ENCODE results near the gene NPHP4.

The NPHP4 gene

DNA sequence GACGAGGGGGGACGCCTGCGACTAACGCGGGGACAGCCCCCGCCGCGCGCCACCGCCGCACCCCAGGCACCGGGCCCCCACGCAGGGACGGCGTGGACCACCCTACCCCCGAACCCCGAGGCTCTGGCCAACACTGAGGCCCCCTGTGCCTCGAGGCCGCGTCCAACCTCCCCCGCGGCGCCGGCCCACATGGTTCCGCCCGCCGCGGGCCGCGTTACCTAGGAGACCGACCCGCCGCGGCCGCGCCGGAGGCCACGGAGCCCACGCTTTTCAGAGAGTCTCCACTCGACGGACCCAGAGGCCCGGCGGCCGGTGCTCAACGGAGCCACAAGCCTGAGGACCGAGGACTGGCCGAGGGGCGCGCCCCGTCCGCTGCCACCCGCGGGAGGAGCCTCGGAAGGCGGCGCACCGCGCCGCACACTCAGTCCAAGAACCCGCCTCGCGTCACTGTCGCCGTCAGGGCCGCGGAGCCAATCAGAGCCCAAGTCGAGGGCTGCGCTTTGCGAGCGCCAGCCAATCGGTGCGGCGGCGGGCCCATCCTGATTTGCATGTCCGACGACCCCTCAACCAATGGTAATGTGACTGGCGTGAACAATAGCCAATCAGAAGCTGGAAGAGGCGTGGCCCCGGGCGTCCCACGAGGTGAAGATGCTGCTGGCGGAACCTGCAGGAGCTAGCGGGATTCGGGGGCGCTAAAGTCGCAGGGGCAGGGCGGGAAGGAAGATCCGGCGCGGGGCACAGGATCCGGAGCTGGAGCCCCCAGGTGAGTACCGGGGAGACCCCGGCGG lies at the start of gene NPHP4:
Gene NPHP4, minus strand, starts transcription at position 400 of the 788 bp plus-strand sequence. CDS start 6,136 bp downstream, outside the sequence.
- no peak for TF ChIP-seq CTCF (IDR thresholded peaks at IDR 0.05; ENCODE audit: low read depth, low read length)
- H3K4me3 ChIP-seq (replicated peaks in 1 of 2; ENCODE audit: low read depth in 2 of 2, low read length in 2 of 2): peak within 1 kb of the TSS; percentile 75 to 80
- DNase-seq (ENCODE audit: low read depth in 2 of 2): peak; percentile 100

DNA sequence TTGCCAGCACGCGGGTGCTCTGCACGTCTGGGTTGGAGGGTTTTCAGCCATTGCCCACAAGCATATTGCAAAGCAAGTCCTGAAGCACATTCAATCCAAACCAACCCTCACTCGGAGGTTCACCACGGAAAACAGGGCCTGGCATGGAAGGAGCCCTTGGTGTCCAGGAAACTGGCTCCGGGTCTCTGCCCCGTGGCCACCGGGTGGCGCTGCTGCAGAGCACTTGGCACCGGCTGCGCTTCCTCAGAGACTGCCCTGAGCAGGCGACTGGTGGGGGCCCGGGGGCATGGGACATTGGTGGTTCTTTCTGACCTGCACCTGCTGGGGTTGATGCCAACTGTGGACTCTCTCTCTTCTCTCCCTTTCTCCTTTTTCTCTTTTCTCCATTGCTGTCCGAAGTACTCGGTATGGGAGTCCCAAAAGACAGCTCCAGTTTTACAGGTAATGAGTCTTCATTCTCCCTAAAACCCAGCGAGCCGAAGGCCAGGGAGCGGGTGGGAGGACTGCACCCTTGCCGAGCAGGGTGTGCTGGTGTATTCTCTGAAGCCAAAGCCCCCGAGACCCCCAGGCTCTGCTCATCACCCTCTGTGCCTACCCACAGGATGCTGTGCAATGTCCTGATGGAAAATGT lies 49.3 kb upstream of the NPHP4 start:
- TF ChIP-seq CTCF (IDR thresholded peaks at IDR 0.05; ENCODE audit: low read depth, low read length): peak; percentile 61
- peak; percentile 19 to 27 for DNase-seq (ENCODE audit: low read depth in 2 of 2)
- H3K4me3 ChIP-seq (replicated peaks in 1 of 2; ENCODE audit: low read depth in 2 of 2, low read length in 2 of 2): no peak overlapping the region

DNA sequence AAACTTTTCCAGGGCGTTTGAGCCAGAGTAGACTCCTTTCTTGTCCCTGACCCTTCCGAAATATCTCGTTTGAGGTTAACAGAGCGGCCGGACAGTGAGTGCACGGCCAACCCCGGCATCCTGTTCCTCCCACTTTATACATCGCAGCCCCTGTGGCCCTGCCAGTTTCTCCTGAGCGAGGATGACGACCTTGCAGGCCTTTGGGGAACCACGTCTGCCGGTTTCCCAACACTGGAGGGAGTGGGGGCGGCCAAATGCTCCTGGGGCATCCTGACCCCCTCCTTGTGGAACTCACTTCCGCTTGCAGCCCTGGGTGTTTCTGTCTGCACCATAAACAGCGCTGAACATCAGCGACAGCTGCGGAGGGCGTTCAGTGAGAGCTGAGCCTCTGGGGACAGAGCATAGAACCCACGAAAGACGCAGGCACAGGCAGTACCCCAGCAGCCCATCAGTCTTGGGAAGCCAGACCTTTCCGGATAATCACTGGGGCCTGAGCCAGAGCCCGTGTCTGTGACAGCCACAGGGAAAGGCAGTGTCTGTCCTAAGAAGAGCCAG lies 48.7 kb upstream of the NPHP4 start:
- TF ChIP-seq CTCF (IDR thresholded peaks at IDR 0.05; ENCODE audit: low read depth, low read length): no peak
- DNase-seq (ENCODE audit: low read depth in 2 of 2): no peak
- H3K4me3 ChIP-seq (replicated peaks in 1 of 2; ENCODE audit: low read depth in 2 of 2, low read length in 2 of 2): no peak overlapping the region

GRCh38 chr1:6040444-6040843 lies 48.2 kb upstream of the NPHP4 start:
- DNase-seq (ENCODE audit: low read depth in 2 of 2): no peak
- no peak for TF ChIP-seq CTCF (IDR thresholded peaks at IDR 0.05; ENCODE audit: low read depth, low read length)
- no peak overlapping the region for H3K4me3 ChIP-seq (replicated peaks in 1 of 2; ENCODE audit: low read depth in 2 of 2, low read length in 2 of 2)

- TF ChIP-seq CTCF (IDR thresholded peaks at IDR 0.05; ENCODE audit: low read depth, low read length): no peak
- no peak overlapping the region for H3K4me3 ChIP-seq (replicated peaks in 1 of 2; ENCODE audit: low read depth in 2 of 2, low read length in 2 of 2)
- DNase-seq (ENCODE audit: low read depth in 2 of 2): no peak
Measured at GRCh38 chr1:6039031-6039430, 46.8 kb upstream of the NPHP4 start.

GRCh38 chr1:6038603-6039002 lies 46.4 kb upstream of the NPHP4 start:
- TF ChIP-seq CTCF (IDR thresholded peaks at IDR 0.05; ENCODE audit: low read depth, low read length): no peak
- DNase-seq (ENCODE audit: low read depth in 2 of 2): no peak
- H3K4me3 ChIP-seq (replicated peaks in 1 of 2; ENCODE audit: low read depth in 2 of 2, low read length in 2 of 2): no peak overlapping the region
